Stimulated activated CD8-positive, alpha-beta memory T cell treated with anti-CD3 and anti-CD28 coated beads, Interleukin-2, amount 100 ng/mL, for 1 hour (primary cell): ENCODE results near the gene AKAP7.

Source experiments
- DNase-seq, 2 donors: peaks; one replicate each; pipeline ENCODE4 v3.0.0-alpha.2; 2020; ENCODE audit warnings: low read depth in 2 of 2

The AKAP7 gene

DNA sequence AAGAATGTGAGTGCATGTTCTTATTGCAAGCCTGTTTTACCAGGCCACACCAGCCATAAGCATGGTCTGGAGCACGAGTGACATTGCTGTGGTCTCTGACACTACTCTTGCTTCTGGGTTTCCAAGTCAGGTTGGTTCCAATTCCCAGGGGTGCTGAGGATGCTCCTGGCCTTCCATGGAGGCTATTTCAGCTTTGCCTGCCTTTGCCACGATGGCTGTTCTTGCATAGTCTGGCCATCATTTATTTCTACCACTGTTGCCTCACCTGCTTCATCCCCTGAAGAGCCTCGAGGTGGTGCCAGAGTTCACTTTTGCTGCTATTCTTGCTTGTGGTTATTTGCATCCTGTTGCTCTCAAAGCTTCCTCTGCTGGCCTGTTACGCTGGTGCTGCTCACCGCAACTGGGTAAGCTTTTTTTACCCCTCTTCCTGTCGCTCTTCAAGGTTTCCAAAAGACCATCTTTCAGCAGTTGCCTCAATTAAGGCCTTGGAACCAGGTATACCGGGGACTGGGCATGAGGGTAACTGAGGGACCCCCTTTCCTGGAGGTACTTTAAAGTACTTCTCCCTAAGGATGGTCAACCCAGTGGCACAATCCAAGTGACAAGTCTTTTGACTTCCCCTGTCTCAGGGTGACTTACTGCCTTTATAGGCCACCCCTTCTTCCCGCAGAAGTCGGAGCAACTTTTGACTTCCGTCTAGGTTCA, 64.5 kb downstream of the AKAP7 start:
- DNase-seq = peak; percentile 37 to 39

DNA sequence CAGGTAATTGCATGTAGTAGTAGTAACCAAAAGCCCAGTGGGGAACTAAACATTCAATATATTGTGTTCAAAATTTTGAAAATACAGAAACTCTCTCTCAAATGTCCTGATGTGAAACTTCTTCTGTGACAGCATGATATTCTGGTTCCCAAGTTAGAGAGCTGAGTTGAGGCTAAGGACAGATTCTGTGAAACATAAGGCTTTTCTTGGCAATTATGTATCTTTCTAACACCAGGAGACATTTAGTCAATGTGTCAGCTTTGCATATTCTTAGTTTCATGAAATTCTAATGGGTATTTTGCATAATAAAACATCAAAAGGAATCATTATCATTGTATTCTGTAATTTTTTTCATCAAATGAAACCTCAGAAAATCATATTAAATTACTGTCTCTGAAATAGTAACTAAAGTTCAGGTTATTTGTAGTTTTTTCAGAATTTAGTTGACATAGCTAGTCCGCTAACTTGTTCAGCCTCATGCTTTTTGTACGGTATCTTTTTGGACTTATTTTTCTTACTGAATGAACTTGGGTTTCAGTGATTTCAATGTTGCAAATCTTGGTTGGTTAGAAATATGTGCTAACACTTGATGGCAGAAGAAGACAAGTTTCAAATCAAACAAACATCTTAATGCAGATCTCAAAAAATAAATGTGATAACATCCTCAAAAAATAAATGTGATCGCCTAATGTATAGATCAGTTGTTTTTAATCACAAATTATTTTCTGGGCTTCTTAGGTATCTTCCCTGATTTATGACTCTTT, 70.4 kb downstream of the AKAP7 start:
- DNase-seq = no peak

DNA sequence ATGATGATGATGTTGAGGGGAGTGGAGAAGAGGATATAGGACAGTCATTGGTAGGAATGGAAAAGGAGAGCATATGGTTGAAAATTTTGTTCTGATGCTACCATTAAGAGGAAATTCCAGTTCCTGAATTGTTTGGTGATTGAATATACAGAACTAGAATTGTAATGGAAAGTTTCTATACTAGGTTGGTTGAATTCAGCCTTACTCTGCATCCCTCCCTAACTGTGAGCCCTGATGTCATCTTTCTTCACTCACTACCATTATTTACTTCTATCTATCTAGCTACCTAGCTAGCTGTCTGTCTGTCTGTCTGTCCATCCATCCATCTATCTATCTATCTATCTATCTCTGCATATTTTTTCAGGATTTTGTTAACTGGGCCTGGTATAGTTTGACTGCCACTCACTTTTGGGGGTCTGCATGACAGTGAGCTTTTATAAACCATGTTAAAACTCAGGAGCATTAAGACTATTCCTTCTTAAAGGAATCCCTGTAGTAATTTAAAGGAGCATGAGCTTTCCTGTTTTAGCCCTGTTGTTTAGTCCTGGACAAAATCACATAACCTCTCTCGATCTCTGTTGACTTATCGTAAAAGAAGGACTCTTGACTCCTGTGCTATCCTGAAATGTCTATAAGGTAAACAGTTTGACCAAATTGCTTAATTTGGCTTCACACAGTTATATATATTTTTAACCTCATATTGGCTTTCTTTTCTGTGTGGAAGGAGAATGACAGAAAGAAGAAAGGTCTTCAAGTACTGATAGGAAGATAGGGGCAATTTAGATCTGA, 71.4 kb downstream of the AKAP7 start:
- no peak for DNase-seq

DNA sequence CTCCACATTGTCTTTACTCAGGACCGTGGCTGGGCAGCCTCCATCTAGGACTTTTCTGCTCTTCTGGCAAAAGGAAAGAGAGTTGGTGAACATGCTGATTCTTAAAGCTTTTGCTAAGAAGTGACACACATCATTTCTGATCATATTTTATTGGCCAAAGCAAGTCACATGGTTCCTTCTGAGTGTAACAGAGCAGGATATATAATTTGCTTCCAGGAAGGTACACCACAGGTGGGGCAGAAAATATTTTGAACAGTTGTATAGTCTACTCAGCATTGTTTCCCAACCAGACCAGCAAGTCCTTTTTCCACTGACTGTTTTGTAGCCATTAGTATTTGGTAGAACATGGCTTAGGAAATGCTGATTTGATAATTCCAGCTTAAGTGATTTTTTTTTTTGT, 73.5 kb downstream of the AKAP7 start:
- DNase-seq = no peak

DNA sequence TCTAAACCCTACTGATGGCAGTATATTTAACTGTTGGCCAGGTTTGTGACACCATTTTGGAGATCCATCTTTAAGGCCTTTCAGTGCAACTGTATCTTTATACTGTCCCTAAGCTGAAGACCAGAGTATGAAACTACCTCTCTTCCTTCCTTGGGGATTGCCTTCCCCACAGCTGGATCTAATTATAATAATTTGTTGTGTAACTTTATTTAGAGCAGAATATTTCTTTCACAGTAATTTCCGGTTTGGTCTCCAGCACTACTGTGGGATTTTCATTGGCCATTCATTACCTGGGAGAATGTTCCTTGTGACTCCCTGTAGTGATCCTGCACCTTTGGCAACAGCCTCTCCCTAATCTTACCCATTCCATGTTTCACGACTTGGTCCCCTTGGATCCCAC, 75.2 kb downstream of the AKAP7 start:
- DNase-seq = no peak

DNA sequence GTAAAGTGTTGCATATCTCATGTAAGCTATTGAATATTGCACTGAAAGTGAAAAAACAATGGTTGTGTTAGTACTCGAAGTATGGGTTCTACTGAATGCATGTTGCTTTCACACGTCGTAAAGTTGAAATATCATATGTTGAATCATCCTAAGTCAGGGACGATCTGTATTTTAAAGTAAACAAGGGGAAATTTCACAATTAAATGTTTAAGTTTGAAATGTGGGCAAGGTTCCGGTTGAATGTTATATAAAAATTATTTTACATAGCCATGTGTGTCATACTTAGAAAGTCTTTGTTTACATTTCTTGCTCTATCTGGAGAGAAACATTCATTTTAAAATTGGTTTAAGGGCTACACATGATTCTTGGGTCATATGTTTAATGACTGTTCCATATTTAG, 76.8 kb downstream of the AKAP7 start:
- no peak for DNase-seq

DNA sequence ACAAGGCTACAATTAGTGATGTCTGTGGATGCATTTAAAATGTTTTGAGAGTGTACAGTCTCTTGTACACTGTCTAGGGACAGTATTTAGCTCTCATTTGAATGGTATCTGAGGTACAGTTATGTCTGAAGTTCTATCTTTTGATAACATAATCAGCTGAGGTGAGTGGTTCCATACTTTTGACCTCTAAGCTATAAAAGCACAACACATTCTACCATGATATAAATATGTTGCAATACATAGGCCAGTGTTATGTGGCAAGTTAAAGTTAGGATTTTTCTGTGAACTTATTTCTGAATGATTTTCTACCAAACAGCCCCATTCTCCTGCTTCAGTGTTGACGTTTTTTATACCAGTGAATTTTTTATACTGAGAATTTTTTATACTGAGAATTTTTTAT, 77.6 kb downstream of the AKAP7 start:
- no peak for DNase-seq

DNA sequence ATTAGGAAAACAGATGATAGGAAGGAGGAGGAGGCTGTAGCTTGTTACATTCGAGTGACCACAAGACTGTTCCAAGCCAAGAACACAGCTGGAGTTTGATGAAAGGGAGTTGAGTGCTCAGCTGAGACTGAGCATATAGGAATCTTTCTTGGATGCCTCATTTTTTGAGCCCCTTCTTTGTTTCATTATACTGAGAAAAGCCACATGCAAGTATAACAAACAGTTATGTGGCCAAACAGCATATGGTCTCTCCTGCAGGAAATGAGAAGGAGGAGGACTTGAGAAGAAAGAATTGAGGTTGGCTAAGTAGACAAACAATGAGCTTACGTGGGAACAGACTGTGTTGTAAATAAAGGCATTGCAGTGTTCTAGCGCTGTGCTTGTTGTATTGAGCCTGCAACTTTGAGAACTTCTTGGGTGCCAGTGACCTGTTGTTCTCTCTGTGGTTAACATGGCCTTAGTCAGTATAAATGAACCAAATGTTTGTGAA, 78.3 kb downstream of the AKAP7 start:
- DNase-seq = no peak

DNA sequence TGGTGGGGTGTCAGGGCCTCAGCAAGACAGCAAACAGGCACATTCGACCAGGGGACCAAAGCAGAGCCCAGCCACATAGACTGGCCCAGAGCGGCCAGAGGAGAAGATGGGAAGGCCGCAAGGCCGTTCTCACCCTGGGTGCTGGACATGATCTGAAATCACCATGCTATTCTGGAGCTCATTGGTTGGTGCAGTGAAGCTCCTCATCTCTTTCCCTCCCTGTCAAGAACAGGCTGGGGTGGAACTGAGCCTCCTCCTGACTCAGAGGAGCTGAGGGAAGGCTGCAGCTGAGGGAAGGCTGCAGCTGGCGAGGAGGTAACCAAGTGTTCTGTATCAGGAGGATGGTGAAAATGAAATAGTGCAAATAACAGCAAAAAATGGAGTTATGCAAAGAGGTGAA, 80.0 kb downstream of the AKAP7 start:
- DNase-seq = no peak

DNA sequence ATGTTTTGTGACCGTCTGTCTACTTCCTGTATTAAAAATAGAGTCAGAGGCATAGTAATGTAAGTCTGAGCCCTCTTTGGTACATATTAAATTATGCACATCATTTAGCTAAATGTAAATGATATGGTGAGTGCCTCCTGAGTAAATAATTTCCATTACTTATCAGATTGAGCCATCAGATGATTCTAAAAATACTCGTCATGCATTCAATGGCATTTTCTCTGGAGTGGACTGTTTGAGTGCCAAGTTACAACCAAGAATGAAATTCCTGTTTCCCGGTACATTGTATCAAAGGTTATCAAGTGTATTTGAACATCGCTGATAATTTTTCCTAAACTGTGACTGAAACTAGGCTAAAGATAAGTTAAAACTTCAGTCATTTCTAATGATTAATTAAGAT, 81.0 kb downstream of the AKAP7 start:
- DNase-seq = no peak

DNA sequence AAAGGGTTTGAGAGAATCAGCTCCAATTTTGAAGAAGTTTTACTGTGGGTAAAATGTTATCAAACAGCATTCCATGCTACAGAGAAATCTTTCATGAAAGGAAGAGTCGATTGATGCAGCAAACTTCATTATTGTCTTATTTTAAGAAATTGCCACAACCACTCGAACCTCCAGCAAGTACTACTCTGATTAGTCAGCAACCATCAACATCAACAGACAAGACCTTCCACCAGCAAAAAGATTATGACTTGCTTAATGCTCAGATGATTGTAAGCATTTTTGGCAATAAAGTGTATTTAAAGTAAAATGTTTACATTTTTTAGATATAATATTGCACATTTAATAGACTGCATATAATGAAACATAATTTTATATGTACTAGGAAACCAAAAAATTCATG, 87.5 kb downstream of the AKAP7 start:
- DNase-seq = no peak

DNA sequence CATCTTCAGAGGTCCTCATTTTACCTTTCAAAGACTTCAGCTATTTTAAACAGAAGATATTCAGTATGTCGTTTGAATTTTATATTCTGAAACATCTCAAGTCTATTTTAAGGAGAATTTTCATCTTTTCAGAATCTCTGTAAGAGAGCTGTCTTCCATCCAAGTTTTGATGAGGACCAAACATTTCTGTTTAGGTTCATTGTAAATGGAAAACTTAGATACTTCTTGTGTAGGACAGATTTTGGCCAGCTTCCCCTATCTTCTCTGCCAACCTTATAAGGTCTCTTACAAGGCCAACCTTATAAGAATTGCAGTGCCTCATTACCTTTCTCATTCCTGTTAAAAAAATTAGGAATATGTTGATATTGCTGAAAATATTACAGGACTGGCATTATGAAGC, 88.1 kb downstream of the AKAP7 start:
- DNase-seq = no peak

DNA sequence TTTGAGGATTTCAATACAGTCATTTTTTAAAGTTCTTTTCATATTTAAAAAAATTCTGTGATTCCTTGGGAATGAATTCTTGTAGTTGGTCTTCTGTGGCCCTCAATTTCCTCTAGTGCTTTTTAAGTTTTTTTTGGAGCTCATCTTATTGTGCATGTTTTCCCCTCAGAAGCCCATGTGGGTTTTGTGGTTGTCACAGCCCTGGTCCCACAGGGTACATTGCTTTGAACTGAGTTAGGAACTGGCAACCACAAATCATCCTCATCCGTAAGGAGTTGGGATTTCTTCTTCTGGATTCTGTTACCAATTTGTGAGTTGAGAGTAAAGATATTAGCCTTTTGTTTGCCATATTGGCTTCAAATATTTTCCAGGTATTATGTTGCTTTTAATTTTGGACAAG, 89.9 kb downstream of the AKAP7 start:
- no peak for DNase-seq

DNA sequence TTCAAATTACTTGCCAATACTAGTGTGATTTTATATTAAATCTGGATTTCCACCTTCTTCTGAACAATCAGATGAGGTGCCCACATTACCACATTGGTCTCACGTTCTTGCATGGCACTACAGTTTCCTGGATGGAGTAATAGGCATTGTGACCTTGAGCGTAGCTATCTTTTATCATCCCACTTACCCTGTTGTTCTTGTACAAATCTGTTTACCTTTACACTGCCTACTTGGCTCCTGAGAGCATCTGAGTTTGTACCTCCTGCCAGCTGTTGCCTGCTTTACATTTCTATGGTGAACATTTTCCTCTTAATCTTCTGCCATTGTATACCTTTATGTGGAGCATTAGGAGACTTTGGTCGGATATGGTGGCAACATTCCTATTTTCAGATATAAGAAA, 90.7 kb downstream of the AKAP7 start:
- DNase-seq = no peak

DNA sequence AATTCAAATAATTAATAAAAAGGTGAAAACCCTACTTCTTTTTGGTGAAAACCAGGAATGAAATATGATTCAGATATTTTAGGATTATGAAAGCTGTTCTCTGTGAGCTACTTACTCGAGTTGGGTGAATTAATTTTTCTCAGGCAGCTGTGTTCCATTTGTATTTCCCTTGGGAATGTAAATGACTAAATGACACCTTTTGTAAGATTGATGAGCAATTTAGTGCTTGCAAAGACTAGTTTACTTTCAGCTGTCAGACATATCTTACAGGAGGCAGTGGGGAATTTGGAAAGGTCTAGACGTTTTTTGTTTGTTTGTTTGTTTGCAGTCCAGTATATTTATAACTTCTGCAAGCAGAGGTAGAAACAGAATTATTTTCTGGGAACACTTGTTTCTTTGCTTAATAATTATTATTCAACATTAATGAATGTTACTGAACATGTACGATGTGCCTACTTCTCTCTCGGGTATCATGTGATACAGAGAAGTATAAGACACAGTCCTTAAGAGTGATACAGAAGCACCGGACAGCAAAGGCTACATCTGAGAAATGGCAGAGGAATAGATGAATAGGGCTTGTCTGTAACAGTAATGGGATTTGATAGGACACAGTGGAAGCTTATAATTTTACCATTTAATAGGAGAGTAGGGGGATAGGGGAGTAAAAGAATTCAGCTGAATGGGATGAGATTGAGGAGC, 91.3 kb downstream of the AKAP7 start:
- no peak for DNase-seq

DNA sequence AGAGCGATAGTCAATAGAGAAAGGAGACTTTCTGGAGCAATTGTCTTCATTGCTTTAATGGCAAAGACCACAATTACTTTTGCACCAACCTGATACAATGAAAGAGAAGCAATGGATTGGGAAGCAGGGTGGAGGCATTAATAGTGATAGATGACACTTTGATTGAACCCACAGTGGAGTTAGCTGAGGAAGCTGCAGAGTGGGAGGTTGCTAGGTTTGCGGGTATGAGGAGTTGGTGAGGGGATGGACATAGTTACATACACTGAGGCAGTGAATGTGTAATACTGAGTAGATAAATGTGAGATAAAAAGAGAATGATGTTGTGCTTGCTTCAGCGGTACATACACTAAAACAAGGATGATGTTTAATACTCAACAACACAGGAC, 91.9 kb downstream of the AKAP7 start:
- DNase-seq = no peak

DNA sequence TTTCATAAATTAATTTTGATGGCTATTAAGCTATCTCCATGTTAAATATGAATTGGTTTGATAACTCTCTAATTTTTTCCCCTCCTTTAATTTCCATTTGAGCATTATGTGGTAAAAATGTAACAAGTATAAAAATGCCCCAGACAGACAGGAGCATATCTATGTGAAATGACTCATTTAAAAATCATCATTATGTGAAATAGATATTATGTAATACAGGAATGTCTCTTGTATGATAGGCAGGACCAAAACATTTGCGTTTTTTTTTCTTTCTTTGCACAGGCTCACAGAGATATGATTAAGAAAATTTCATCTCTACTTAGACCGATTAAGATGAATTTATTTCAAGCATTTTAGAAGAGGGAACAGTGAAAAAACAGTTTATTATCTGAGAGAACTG, 95.8 kb downstream of the AKAP7 start:
- DNase-seq = no peak

DNA sequence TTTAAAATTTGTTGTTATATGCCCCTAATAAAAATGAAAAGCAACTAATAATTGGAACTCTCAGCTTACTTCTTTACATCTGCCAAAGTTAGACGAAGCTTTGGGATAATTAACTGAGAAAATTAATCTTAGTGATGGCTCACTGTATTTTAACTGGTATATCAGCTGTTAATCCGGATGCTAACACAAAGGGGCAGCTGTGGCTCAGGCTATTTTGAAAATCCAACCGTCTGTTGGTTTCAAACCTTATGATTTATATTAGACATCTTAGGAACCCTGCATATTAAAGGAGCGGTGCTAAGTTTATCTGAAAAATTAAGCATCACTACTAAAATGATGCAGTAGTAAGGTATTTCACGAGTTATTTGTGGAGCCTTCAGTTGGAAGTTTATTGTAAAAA, 96.6 kb downstream of the AKAP7 start:
- DNase-seq = no peak

DNA sequence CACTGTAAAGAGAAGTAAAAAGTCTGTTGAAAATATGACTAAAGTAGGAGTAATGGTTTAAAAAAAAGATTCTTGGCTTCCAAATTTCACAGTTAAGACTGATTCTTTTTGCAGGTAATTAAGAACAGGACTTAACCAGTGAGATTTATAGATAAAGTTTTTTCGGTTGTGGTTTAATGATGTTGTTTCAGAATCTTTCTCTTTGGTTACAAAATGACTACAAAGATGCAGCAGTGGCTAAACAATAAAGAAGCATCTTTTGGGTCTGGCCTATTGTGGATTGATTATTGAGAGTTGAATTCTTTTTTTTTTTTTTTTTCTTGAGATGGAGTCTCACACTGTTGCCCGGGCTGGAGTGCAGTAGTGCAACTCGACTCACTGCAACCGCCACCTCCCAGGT, 109.7 kb downstream of the AKAP7 start:
- no peak for DNase-seq

DNA sequence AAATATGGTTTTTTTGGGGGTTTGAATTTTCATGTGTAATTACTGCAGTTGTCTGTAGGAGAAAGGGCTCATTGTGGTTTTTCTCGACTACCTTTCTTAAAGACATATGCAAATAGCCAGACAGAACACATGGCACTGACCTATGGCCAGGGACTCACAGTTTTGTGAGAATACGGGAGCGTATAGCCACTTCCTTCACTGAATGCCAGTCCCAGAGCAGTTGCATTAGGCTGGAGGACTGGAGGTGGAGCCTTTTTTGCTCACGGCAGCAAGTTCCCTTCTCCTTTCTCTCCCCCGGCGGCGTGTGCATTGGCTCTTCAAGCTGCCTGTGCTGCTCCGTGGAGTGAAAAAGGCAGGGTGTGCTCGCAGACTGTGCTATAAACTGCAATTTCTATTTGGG, 114.9 kb downstream of the AKAP7 start:
- no peak for DNase-seq

DNA sequence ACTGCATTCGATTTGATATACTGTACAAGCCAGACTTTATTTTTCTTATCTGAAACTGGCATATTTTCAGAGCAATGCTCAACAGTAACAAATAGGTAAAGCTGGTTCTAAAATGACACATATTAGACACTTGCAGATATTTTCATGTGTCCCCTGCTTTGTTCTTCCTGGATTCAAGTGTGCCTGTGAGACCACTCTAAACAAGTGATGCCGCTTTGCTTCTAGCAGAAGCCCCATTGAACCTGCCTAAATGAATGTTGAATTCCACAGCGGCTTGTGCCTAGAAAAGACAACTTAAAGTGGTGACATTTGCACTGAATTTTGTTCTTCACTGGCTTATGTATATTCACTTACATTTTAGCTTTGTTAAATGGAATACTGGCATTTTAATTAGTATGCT, 115.7 kb downstream of the AKAP7 start:
- DNase-seq = no peak

DNA sequence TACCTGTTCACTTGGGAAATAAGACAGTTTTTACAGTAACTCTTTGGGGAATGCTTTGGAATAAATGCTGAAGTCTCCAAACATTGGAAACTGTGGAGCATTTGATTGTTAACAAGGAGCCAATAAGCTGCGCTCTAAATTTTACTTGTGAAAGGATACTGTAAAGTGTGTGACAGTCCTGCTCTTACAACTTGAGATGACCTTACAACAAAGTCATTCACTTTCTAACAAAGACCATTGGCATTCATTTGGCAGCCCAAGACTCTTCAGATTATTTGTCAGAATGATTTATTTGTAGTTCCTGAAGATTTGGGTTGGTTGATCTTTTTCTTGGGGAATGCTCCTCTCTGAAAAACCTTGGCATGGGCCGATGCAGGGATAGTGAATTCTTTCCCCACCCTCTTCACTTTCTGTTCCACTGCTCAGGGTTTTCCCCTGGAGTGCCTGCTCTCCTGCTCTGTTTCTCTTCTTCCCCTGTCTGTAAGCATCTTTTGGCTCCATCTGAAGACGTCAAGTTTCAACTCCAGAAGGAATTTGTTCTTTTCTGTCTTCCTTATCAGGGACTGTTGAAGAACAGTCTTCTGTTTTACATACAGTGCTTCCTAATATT, 116.4 kb downstream of the AKAP7 start:
- no peak for DNase-seq
